Endothelial cell (in vitro differentiated cells): Measurements from ENCODE around the gene SYNDIG1. TPM values are rescaled to one million over a fixed set of nuclear protein-coding genes. Genes with fewer than 3 reads are reported as not detected.

Source experiments
- DNase-seq: peaks from one replicate; pipeline ENCODE4 v3.0.0; 2021; ENCODE audit warnings: low spot score
- H3K27ac Mint-ChIP-seq: one replicate; pipeline ENCODE4 v1.8.0; 2021; ENCODE audit warnings: mixed read lengths, inconsistent platforms; ENCODE audit not compliant: unreplicated experiment
- H3K27me3 Mint-ChIP-seq: one replicate; pipeline ENCODE4 v1.8.0; 2021; ENCODE audit warnings: mild to moderate bottlenecking, moderate library complexity, mixed read lengths, inconsistent platforms; ENCODE audit not compliant: unreplicated experiment
- H3K36me3 Mint-ChIP-seq: one replicate; pipeline ENCODE4 v1.8.0; 2021; ENCODE audit warnings: mild to moderate bottlenecking, low read depth, mixed read lengths, inconsistent platforms; ENCODE audit not compliant: unreplicated experiment
- H3K4me1 Mint-ChIP-seq: one replicate; pipeline ENCODE4 v1.8.0; 2021; ENCODE audit warnings: mild to moderate bottlenecking, mixed read lengths, inconsistent platforms; ENCODE audit not compliant: unreplicated experiment
- H3K4me3 Mint-ChIP-seq: one replicate; pipeline ENCODE4 v1.8.0; 2021; ENCODE audit warnings: mild to moderate bottlenecking, mixed read lengths, inconsistent platforms; ENCODE audit not compliant: unreplicated experiment
- H3K9me3 Mint-ChIP-seq: one replicate; pipeline ENCODE4 v1.8.0; 2021; ENCODE audit warnings: mixed read lengths, inconsistent platforms; ENCODE audit not compliant: unreplicated experiment
- long read RNA-seq: library from polyadenylated mRNA; unstranded; transcript quantifications from one replicate; pipeline ENCODE4 v2.0.0, GENCODE V29; 2020; ENCODE audit not compliant: unreplicated experiment
- total RNA-seq: library from RNA; stranded (reverse); fragmentation: NEBNext Ultra II Directional; extraction: Animal tissue kit (Norgen Biotek cat#: 25700); gene quantifications from one replicate; pipeline ENCODE4 v1.2.1, GENCODE V29; 2021; ENCODE audit not compliant: unreplicated experiment
- TF ChIP-seq, protein P1 (sequence below): fragments of 200-600 bp; sonication (generic); IDR thresholded peaks from one replicate; pipeline ENCODE4 v1.5.0; 2021; ENCODE audit warnings: antibody characterized with exemption; ENCODE audit not compliant: unreplicated experiment

The SYNDIG1 gene
- 8.1 TPM for total RNA-seq
- long read RNA-seq, partial matches to known transcripts: 2 of 9 reads
- long read RNA-seq, other reads (novel, unspliced or antisense): 6 of 9 reads

DNA sequence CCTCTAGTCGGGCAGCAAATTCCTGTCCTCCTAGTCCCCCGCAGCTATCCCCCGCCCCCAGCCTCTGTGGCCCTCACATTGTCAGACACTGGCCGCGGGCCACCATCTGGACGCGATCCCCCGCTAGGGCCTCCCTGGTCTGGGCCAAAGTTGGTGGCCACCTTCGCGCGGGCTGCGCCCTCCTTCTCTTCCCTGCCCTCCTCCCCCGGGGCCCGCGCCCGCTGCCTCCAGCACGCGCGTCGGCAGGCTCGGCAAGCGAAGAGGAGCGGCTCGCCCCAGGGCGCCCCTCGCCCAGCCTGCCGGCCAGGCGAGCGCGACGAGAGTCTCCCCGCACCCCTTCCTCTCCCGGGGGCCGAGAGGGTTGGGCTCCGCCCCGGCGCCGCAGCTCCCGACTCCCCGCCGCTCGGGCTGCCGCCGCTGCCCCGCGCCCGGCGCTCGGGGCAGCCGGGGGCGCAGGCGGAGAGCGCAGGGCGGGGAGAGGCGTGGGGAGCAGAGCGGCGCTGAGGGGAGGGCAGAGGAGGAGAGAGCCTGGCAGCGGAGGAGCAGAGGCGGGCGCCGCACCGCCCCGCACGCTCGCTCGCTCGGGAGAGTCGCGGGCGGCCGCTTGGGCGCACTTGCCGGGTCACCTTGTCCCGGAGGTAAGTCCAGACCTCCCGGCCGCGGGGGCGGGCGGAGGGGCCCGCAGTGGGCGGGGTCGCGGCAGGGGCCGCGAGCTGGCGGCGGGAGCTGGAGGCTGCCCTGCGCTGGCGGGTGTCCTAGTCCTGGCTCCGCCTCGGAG, at the start of gene SYNDIG1:
Gene SYNDIG1, plus strand, starts transcription at position 514 of the 778 bp plus-strand sequence. CDS start 73,469 bp downstream, outside the sequence.
- no peaks in the 10 kb centered on the region for H3K36me3 Mint-ChIP-seq
- TF ChIP-seq, protein P1, sequence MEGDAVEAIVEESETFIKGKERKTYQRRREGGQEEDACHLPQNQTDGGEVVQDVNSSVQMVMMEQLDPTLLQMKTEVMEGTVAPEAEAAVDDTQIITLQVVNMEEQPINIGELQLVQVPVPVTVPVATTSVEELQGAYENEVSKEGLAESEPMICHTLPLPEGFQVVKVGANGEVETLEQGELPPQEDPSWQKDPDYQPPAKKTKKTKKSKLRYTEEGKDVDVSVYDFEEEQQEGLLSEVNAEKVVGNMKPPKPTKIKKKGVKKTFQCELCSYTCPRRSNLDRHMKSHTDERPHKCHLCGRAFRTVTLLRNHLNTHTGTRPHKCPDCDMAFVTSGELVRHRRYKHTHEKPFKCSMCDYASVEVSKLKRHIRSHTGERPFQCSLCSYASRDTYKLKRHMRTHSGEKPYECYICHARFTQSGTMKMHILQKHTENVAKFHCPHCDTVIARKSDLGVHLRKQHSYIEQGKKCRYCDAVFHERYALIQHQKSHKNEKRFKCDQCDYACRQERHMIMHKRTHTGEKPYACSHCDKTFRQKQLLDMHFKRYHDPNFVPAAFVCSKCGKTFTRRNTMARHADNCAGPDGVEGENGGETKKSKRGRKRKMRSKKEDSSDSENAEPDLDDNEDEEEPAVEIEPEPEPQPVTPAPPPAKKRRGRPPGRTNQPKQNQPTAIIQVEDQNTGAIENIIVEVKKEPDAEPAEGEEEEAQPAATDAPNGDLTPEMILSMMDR: no peak
- H3K4me1 Mint-ChIP-seq: peaks cover 7% of the 10 kb centered on the region
- peak; percentile 59 for DNase-seq
- H3K27me3 Mint-ChIP-seq: peaks cover 4% of the 10 kb centered on the region
- H3K27ac Mint-ChIP-seq: no peak within 1 kb of the TSS
- no peaks in the 10 kb centered on the region for H3K9me3 Mint-ChIP-seq
- H3K4me3 Mint-ChIP-seq: peak within 1 kb of the TSS; percentile 96

DNA sequence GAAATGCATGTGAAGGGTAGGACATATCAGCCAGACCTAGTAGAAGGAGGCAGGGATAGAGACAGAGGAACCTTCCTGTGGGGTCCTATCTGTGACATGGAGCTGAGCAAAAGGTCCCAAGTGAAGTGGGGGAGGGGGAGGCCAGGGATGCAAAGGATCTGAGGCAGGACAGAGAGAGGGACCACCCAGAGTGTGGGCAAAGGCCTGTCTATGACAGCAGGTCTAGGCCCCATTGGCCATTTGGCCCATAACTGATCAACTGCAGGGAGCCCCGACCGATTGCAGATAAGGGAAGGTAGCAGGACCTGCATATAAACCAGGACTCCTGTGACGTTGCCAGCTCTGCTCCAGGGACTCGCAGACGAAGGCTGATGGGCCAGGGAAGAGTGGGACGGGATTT, 49.6 kb upstream of the SYNDIG1 start:
- no peak overlapping the region for H3K27ac Mint-ChIP-seq
- no peak overlapping the region for H3K4me3 Mint-ChIP-seq
- H3K4me1 Mint-ChIP-seq: peaks cover 11% of the 10 kb centered on the region
- TF ChIP-seq, protein P1: no peak
- no peaks in the 10 kb centered on the region for H3K9me3 Mint-ChIP-seq
- H3K27me3 Mint-ChIP-seq: peaks cover 5% of the 10 kb centered on the region
- no peak for DNase-seq
- peaks cover 5% of the 10 kb centered on the region for H3K36me3 Mint-ChIP-seq

DNA sequence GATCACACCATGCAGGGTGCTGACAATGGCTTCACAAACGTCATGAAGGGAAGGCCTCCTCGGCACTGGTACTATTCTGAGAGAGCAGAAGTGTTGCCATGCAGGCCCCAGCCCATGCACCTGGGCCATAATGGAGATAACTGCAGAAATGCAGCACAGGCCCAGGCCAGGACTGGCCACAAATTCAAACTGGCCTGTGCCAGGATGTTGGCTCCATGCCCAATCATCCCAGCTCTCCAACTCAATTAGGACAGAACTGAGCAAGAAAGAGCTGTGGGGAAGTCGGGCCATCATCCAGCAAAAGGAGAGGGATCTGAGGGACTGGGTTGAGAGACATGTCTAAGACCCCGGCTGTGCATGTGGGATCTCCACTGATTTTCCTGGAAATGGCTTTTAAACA, 48.9 kb upstream of the SYNDIG1 start:
- Mint-ChIP-seq H3K36me3 (peaks cover 5% of the 10 kb centered on the region), H3K9me3 (no peaks in the 10 kb centered on the region), H3K27me3 (peaks cover 5% of the 10 kb centered on the region), H3K4me1 (peaks cover 11% of the 10 kb centered on the region), H3K27ac (no peak overlapping the region), H3K4me3 (no peak overlapping the region)
- TF ChIP-seq, protein P1: no peak
- no peak for DNase-seq

DNA sequence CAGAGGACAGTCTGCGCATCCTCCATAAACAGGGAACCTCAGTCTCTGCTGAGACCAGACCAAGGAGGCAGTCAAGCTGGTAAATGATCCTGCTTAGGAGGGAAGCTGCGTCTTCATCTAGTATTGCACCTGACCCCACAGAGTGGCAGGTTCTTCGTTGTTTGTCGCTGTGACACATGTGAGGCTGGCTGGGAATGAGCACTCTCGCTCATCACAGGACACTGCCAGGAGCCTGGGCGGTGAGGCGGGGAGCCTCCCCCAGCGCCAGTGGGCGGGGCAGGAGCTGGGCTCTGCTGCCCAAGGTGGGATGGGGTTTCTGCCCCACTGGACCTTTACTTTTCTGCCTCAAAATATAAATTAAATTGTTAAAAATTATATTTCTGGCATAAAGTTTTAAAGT, 48.4 kb upstream of the SYNDIG1 start:
- H3K36me3 Mint-ChIP-seq: no peaks in the 10 kb centered on the region
- H3K4me3 Mint-ChIP-seq: no peak overlapping the region
- peaks cover 11% of the 10 kb centered on the region for H3K4me1 Mint-ChIP-seq
- TF ChIP-seq, protein P1: no peak
- no peak for DNase-seq
- H3K27ac Mint-ChIP-seq: no peak overlapping the region
- no peaks in the 10 kb centered on the region for H3K9me3 Mint-ChIP-seq
- peaks cover 3% of the 10 kb centered on the region for H3K27me3 Mint-ChIP-seq

DNA sequence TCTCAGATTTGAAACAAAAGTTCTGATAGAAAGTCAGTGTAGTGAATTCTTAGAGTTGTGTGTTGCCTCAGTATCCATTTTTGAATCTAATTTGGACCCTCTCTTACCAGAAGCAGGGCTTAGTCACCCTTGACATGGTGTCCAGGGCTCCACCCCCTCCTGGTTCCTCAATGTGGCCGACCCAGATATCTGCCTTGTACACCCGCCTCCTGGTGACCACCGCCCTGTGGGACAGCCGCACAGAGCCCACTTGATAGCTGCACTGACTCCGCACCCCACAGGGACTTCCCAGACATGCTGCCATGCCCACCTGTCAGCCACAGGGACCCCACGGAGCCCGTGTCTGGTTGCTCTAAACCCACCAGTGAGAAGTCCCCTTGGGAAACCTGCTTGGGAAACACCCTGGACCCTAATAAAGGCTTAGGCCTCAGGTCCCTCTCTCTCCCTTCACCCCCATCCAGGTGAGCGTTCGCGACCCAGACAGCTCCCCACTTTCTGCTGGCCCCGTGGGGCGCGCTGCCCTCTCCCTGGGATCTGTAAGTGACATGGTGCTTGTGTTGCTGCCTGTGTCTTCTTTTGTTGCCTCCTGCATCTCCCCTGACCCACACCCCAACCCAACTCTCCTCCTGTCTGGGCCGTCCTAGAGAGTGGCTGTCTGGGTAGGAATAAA, 47.2 kb upstream of the SYNDIG1 start:
- Mint-ChIP-seq H3K4me3 (no peak overlapping the region), H3K27ac (no peak overlapping the region), H3K4me1 (peaks cover 11% of the 10 kb centered on the region), H3K36me3 (no peaks in the 10 kb centered on the region), H3K9me3 (no peaks in the 10 kb centered on the region), H3K27me3 (no peaks in the 10 kb centered on the region)
- TF ChIP-seq, protein P1: no peak
- DNase-seq: no peak
